ENCODE data around the gene TBC1D10B. TPM values are rescaled to one million over a fixed set of nuclear protein-coding genes. Genes with fewer than 3 reads are reported as not detected.

TBC1D10B gene
- total RNA-seq, 1 experiment from 2014 or later = 49.2 TPM

DNA sequence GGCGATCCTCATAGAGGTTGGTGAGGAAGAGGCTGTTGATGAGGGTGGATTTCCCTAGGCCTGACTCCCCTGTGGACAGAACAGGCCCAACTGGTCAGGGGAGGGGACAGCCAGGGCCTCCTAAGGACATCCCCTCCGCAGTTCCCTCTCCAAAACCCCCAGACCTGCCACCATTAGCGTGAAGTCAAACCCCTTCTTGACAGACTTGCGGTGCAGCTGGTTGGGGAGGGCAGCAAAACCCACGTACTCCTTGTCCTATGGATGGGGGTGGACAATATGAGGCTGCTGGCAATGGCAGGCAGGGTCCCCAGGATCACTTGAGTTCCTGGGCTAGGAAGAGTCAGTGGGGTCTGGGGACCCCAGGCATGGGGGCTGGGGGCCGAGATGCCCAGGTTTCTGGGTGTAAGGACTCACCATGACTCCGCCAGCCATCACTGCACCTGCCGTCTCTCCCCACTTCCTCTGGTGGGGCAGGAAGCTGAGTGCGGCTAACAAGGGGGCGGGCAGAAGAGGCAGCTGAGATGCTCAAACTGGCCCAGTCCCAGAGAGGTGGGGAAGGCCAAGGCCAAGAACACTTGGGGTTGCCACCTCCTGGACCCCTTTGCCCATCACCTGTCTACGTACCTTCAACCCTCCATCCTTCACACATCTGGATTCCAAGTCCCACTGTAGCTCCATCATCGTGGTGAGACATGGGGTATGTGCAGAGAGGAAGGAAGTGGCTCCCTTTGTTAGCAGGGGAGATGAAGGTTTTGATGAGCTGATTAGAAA, 12.0 kb upstream of the TBC1D10B start, which contains the start of gene SEPTIN1:
Gene SEPTIN1 (minus strand): TSS at position 451 of the 771 bp plus-strand sequence. CDS start 19 bp downstream, at position 432.
- no peak within 1 kb of the TSS for H3K4me2 ChIP-seq (ENCODE audit: low read length)
- ATAC-seq (no peak), DNase-seq (ENCODE audit: low read depth, low spot score) (no peak)
- POLR2A ChIA-PET = no interaction called here
- H3K9me2 ChIP-seq (ENCODE audit: insufficient read depth) = no peaks in the 10 kb centered on the region
- no TSS peak for BruUV-seq (replicated peaks)
- TF ChIP-seq, protein P1, sequence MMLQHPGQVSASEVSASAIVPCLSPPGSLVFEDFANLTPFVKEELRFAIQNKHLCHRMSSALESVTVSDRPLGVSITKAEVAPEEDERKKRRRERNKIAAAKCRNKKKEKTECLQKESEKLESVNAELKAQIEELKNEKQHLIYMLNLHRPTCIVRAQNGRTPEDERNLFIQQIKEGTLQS (IDR thresholded peaks at IDR 0.05) = no peak
- TF ChIP-seq RAD21 (IDR thresholded peaks at IDR 0.05; ENCODE audit: low read depth) (no peak), CBX3 (IDR thresholded peaks at IDR 0.05; ENCODE audit: low read depth) (no peak), JUND (IDR thresholded peaks at IDR 0.05) (no peak), ELF1 (IDR thresholded peaks at IDR 0.05; ENCODE audit: borderline replicate concordance, low read depth) (no peak), EGR1 (IDR thresholded peaks at IDR 0.05; ENCODE audit: low read depth) (no peak)
- H3K9ac ChIP-seq (ENCODE audit: low read length) = no peak within 1 kb of the TSS; the same call in 1 of the 2 replicates
- no peaks in the 10 kb centered on the region for H3K9me3 ChIP-seq (ENCODE audit: control insufficient read depth in 1 of 2, insufficient read depth in 1 of 2, low read depth in 1 of 2, low read length in 2 of 2)
- H3K4me3 ChIP-seq (replicated peaks in 1 of 2; ENCODE audit: low read depth in 1 of 2, low read length in 2 of 2) = no peak within 1 kb of the TSS
- RAD21 ChIA-PET (ENCODE audit: low non-redundant PET in 1 of 2, low total read pairs in 2 of 2, uncharacterized antibody in 2 of 2, unreplicated experiment in 2 of 2) = no interaction called here
- H3K79me2 ChIP-seq (ENCODE audit: insufficient read depth, low read length) = no peaks in the 10 kb centered on the region
- CTCF ChIA-PET = no interaction called here
- no peak within 1 kb of the TSS for H2AFZ ChIP-seq (ENCODE audit: low read depth, low read length, poor library complexity, severe bottlenecking)
- H3K36me3 ChIP-seq (ENCODE audit: control insufficient read depth in 1 of 2, insufficient read depth in 2 of 2, low read length in 2 of 2) = no peaks in the 10 kb centered on the region
- no peaks in the 10 kb centered on the region for H4K20me1 ChIP-seq (ENCODE audit: insufficient read depth)
- H3K27me3 ChIP-seq (ENCODE audit: insufficient read depth, low read length) = no peaks in the 10 kb centered on the region
- intact Hi-C loops (cut with micrococcal nuclease) = no loop called here
- H3K27ac ChIP-seq (ENCODE audit: low read depth, low read length) = no peak within 1 kb of the TSS
- H3K4me1 ChIP-seq (ENCODE audit: control insufficient read depth in 1 of 2, insufficient read depth in 2 of 2, low read length in 2 of 2) = peaks cover 5 to 24% of the 10 kb centered on the region in 2 experiments

DNA sequence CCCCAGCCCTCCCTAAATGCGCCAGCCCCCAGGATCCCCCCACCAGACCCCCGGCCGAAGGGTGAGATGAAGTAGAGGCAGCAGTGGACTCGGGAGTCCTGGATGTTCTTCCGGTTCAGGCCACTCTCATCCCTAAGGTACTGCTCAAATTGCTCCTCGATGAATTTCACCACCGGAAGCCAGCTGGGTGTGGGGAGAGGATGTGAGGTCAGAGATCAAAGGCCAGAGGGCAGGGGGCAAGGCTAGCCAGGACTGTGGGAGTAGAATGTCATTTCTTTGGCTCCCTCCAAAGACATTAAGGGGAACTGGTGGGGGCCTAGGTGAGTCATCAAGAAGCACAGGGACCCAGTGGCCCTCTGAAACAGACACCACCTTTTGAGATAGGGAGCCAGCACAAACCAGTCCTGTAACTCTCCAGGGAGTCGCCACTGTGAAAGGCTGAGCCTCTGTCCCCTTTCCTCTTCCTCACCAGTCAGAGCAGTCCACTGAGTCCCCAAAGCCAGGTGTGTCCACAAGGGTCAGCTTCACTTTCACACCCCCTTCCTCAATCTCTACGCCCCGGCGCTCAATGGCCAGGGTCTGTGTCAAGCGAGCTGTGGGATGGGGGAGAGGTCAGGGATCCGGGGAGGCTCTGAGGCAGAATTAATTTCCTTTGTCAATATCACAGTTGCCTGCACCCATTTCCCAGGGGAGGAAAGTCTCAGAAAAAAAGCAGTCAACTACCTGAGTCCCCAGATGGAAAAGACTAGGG, 11.2 kb upstream of the TBC1D10B start:
- intact Hi-C loops (cut with micrococcal nuclease) = no loop called here
- no peaks in the 10 kb centered on the region for H3K36me3 ChIP-seq (ENCODE audit: control insufficient read depth in 1 of 2, insufficient read depth in 2 of 2, low read length in 2 of 2)
- peaks cover 13 to 32% of the 10 kb centered on the region in 2 experiments for H3K4me1 ChIP-seq (ENCODE audit: control insufficient read depth in 1 of 2, insufficient read depth in 2 of 2, low read length in 2 of 2)
- no peaks in the 10 kb centered on the region for H3K27me3 ChIP-seq (ENCODE audit: insufficient read depth, low read length)
- no peak overlapping the region; the same call in 1 of the 2 replicates for H3K9ac ChIP-seq (ENCODE audit: low read length)
- ChIA-PET CTCF (no interaction called here), POLR2A (no interaction called here), RAD21 (ENCODE audit: low non-redundant PET in 1 of 2, low total read pairs in 2 of 2, uncharacterized antibody in 2 of 2, unreplicated experiment in 2 of 2) (no interaction called here)
- H2AFZ ChIP-seq (ENCODE audit: low read depth, low read length, poor library complexity, severe bottlenecking) = no peak overlapping the region
- no peak for DNase-seq (ENCODE audit: low read depth, low spot score)
- no peak overlapping the region for H3K4me2 ChIP-seq (ENCODE audit: low read length)
- no peaks in the 10 kb centered on the region for H3K9me2 ChIP-seq (ENCODE audit: insufficient read depth)
- H3K4me3 ChIP-seq (replicated peaks in 1 of 2; ENCODE audit: low read depth in 1 of 2, low read length in 2 of 2) = no peak overlapping the region
- no peaks in the 10 kb centered on the region for H4K20me1 ChIP-seq (ENCODE audit: insufficient read depth)
- no peak overlapping the region for H3K27ac ChIP-seq (ENCODE audit: low read depth, low read length)
- no peaks in the 10 kb centered on the region for H3K9me3 ChIP-seq (ENCODE audit: control insufficient read depth in 1 of 2, insufficient read depth in 1 of 2, low read depth in 1 of 2, low read length in 2 of 2)
- H3K79me2 ChIP-seq (ENCODE audit: insufficient read depth, low read length) = no peaks in the 10 kb centered on the region
- ATAC-seq = no peak
- BruUV-seq (replicated peaks) = no TSS peak
- TF ChIP-seq FOSL1 (IDR thresholded peaks at IDR 0.05; ENCODE audit: low read depth) (no peak), TCF7L2 (IDR thresholded peaks at IDR 0.05; ENCODE audit: borderline replicate concordance, extremely low read depth, insufficient read depth, insufficient read length) (no peak), CEBPB (IDR thresholded peaks at IDR 0.05; ENCODE audit: low read depth) (no peak), ELF1 (IDR thresholded peaks at IDR 0.05; ENCODE audit: borderline replicate concordance, low read depth) (no peak), ZFX (IDR thresholded peaks at IDR 0.05) (no peak), SP1 (IDR thresholded peaks at IDR 0.05; ENCODE audit: low read depth) (no peak), JUND (IDR thresholded peaks at IDR 0.05) (no peak), SRF (IDR thresholded peaks at IDR 0.05; ENCODE audit: low read depth) (no peak)
- TF ChIP-seq, protein P1 (IDR thresholded peaks at IDR 0.05) = no peak
- TF ChIP-seq, protein P2, sequence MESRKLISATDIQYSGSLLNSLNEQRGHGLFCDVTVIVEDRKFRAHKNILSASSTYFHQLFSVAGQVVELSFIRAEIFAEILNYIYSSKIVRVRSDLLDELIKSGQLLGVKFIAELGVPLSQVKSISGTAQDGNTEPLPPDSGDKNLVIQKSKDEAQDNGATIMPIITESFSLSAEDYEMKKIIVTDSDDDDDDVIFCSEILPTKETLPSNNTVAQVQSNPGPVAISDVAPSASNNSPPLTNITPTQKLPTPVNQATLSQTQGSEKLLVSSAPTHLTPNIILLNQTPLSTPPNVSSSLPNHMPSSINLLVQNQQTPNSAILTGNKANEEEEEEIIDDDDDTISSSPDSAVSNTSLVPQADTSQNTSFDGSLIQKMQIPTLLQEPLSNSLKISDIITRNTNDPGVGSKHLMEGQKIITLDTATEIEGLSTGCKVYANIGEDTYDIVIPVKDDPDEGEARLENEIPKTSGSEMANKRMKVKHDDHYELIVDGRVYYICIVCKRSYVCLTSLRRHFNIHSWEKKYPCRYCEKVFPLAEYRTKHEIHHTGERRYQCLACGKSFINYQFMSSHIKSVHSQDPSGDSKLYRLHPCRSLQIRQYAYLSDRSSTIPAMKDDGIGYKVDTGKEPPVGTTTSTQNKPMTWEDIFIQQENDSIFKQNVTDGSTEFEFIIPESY (IDR thresholded peaks at IDR 0.05; ENCODE audit: extremely low read depth, insufficient replicate concordance, low read length) = no peak
- TF ChIP-seq, protein P3, sequence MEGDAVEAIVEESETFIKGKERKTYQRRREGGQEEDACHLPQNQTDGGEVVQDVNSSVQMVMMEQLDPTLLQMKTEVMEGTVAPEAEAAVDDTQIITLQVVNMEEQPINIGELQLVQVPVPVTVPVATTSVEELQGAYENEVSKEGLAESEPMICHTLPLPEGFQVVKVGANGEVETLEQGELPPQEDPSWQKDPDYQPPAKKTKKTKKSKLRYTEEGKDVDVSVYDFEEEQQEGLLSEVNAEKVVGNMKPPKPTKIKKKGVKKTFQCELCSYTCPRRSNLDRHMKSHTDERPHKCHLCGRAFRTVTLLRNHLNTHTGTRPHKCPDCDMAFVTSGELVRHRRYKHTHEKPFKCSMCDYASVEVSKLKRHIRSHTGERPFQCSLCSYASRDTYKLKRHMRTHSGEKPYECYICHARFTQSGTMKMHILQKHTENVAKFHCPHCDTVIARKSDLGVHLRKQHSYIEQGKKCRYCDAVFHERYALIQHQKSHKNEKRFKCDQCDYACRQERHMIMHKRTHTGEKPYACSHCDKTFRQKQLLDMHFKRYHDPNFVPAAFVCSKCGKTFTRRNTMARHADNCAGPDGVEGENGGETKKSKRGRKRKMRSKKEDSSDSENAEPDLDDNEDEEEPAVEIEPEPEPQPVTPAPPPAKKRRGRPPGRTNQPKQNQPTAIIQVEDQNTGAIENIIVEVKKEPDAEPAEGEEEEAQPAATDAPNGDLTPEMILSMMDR (IDR thresholded peaks at IDR 0.05 in 2 of 3, conservative IDR thresholded peaks at IDR 0.05 in 1 of 3; ENCODE audit: borderline replicate concordance in 1 of 3, insufficient read depth in 1 of 3, low read depth in 2 of 3, low read length in 2 of 3) = no peak
